OCI-LY1 (cell line): ENCODE results near the gene IDUA.

Source experiments
- H2AFZ ChIP-seq: fragments of 200-600 bp; sonication (generic), shearing (Covaris generic); 2 replicates; pipeline ENCODE4 v1.6.0; 2014; ENCODE audit warnings: antibody characterized with exemption, mild to moderate bottlenecking, low read length
- H3F3A ChIP-seq: fragments of 200-600 bp; sonication (generic), shearing (Covaris generic); 2 replicates; pipeline ENCODE4 v1.6.0; 2014; ENCODE audit warnings: mild to moderate bottlenecking, antibody characterized with exemption, low read length, moderate library complexity; ENCODE audit not compliant: insufficient read depth
- H3K27ac ChIP-seq: fragments of 200-600 bp; sonication (generic); 2 replicates; pipeline ENCODE4 v1.5.1; 2014; ENCODE audit warnings: low read length, mixed run types, mild to moderate bottlenecking, low read depth; ENCODE audit not compliant: poor library complexity, severe bottlenecking
- H3K27me3 ChIP-seq: fragments of 200-600 bp; sonication (generic); 2 replicates; pipeline ENCODE4 v1.6.0; 2014; ENCODE audit warnings: antibody characterized with exemption, mild to moderate bottlenecking, low read length, moderate library complexity; ENCODE audit not compliant: insufficient read depth
- H3K36me3 ChIP-seq: fragments of 200-600 bp; sonication (generic); 2 replicates; pipeline ENCODE4 v1.6.1; 2014; ENCODE audit warnings: mild to moderate bottlenecking, antibody characterized with exemption, low read length, moderate library complexity, mixed read lengths; ENCODE audit not compliant: insufficient read depth
- H3K4me1 ChIP-seq: fragments of 200-600 bp; sonication (generic); 2 replicates; pipeline ENCODE4 v1.5.1; 2014; ENCODE audit warnings: mild to moderate bottlenecking, low read length, moderate library complexity; ENCODE audit not compliant: insufficient read depth, severe bottlenecking
- H3K4me2 ChIP-seq: fragments of 200-600 bp; sonication (generic), shearing (Covaris generic); 2 replicates; pipeline ENCODE4 v1.6.1; 2014; ENCODE audit warnings: low read length
- H3K4me3 ChIP-seq: fragments of 200-600 bp; sonication (generic); 2 replicates; pipeline ENCODE4 v1.5.1; 2014; ENCODE audit warnings: low read length, low read depth, mild to moderate bottlenecking, mixed read lengths; ENCODE audit not compliant: poor library complexity, severe bottlenecking
- H3K79me2 ChIP-seq: fragments of 200-600 bp; shearing (Covaris generic); 2 replicates; pipeline ENCODE4 v1.6.1; 2016; ENCODE audit warnings: mixed run types, low read length, mixed read lengths; ENCODE audit not compliant: insufficient read depth
- H3K9ac ChIP-seq: fragments of 200-600 bp; sonication (generic), shearing (Covaris generic); 2 replicates; pipeline ENCODE4 v1.6.1; 2014; ENCODE audit warnings: mild to moderate bottlenecking, low read length, mixed read lengths
- H3K9me2 ChIP-seq: fragments of 200-600 bp; sonication (generic), shearing (Covaris generic); 2 replicates; pipeline ENCODE4 v1.6.1; 2014; ENCODE audit warnings: low read depth, mild to moderate bottlenecking, low read length, mixed read lengths
- H3K9me3 ChIP-seq: fragments of 200-600 bp; shearing (Covaris generic); 2 replicates; pipeline ENCODE4 v1.6.1; 2014; ENCODE audit warnings: low read length, mixed read lengths
- H4K20me1 ChIP-seq: fragments of 200-600 bp; sonication (generic), shearing (Covaris generic); 2 replicates; pipeline ENCODE4 v1.6.0; 2016; ENCODE audit warnings: mild to moderate bottlenecking, low read length; ENCODE audit not compliant: insufficient read depth
- EZH2 ChIP-seq: fragments of 200-600 bp; sonication (generic), shearing (Covaris generic); IDR thresholded peaks from 2 replicates; pipeline ENCODE4 v1.8.0; 2017; ENCODE audit warnings: borderline replicate concordance, mixed run types, mild to moderate bottlenecking, antibody characterized with exemption, low read length, moderate library complexity, mixed read lengths
- TF ChIP-seq, protein P1 (sequence below): fragments of 200-600 bp; sonication (generic), shearing (Covaris generic); IDR thresholded peaks from 2 replicates; pipeline ENCODE4 v1.5.1; 2017; ENCODE audit warnings: mild to moderate bottlenecking, antibody characterized with exemption, low read length, moderate library complexity, mixed read lengths

IDUA gene

DNA sequence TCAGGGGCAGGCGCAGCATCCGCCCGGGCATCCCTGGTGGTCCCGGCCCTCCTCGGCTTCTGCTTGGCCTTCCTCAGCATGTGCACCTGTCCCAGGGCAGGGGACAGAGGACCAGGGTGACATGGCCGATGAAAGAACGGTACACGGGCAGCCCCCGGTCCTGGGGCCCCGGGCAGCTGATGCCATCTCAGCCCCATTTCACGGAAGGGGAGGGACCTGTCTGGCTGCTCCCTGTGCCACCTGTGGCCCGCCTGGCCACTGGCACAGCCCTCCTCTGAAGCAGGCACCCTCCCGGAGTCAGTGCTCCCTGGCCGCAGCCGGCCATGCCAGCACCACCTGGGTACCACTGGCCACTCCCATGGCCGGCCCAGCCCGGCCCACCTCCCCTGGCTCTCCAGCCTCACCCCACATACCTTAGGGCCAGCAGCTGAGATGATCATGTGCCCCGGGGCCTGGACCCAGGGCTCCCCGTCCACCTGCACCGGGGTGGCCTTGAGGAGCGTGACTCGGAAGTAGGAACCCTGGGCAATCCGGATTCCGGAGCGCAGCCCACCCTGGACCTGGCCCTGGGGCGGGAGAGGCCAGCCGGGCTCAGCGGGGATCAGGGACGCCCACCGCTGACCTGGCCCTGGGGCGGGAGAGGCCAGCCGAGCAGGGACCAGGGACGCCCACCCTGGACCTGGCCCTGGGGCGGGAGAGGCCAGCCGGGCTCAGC lies 26.1 kb upstream of the IDUA start:
- Histone ChIP-seq H3K9me3 (no peaks in the 10 kb centered on the region), H3K9ac (no peak overlapping the region), H3K27me3 (no peaks in the 10 kb centered on the region), H2AFZ (no peak overlapping the region), H3K79me2 (no peaks in the 10 kb centered on the region), H3K27ac (no peak overlapping the region), H4K20me1 (no peaks in the 10 kb centered on the region), H3K4me1 (peaks cover 3% of the 10 kb centered on the region), H3K9me2 (no peaks in the 10 kb centered on the region), H3F3A (no peaks in the 10 kb centered on the region), H3K4me3 (no peak overlapping the region), H3K4me2 (no peak overlapping the region), H3K36me3 (no peaks in the 10 kb centered on the region)
- no peak for TF ChIP-seq EZH2
- TF ChIP-seq, protein P1, sequence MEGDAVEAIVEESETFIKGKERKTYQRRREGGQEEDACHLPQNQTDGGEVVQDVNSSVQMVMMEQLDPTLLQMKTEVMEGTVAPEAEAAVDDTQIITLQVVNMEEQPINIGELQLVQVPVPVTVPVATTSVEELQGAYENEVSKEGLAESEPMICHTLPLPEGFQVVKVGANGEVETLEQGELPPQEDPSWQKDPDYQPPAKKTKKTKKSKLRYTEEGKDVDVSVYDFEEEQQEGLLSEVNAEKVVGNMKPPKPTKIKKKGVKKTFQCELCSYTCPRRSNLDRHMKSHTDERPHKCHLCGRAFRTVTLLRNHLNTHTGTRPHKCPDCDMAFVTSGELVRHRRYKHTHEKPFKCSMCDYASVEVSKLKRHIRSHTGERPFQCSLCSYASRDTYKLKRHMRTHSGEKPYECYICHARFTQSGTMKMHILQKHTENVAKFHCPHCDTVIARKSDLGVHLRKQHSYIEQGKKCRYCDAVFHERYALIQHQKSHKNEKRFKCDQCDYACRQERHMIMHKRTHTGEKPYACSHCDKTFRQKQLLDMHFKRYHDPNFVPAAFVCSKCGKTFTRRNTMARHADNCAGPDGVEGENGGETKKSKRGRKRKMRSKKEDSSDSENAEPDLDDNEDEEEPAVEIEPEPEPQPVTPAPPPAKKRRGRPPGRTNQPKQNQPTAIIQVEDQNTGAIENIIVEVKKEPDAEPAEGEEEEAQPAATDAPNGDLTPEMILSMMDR = no peak

DNA sequence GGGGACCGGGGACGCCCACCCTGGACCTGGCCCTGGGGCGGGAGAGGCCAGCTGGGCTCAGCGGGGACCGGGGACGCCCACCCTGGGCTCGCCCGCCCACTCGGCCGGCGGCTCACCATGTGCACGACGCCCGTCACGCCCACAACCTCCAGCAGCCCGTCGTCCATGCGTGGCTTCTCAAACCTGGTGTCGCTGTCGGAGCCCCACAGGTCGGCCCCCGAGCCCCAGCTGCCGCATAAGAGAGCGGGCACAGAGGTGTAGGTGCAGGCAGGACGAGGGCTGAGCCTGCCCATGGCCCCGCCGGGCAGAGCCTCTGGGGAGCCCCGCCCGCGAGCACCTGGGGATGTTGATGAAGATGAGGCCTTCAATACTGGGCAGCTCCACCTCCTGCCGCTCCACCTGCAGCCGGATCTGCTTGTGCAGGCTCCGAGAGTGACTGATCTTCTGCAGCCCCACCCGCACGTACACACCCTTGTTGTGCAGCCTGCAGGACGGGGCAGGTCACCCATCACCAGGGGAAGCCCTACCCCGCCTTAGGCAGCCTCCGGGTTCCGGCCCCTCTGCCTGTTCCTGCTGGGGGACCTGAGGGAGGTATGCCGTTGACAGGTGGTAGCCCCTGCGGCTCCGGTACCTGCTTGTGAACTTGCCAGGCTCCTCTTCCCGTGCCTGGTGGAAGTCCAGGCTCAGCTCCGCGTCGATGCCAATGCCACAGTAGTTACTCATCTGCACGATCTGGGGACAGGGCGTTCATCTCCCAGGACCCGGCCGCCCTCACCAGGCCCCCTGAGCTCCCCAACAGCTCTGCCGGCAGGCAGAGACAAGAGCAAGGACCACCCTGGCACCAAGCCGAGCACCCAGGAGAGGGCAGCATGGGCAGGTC lies 25.3 kb upstream of the IDUA start:
- H3K9me2 ChIP-seq = no peaks in the 10 kb centered on the region
- H3K36me3 ChIP-seq = no peaks in the 10 kb centered on the region
- peaks cover 3% of the 10 kb centered on the region for H3K4me1 ChIP-seq
- H3K27ac ChIP-seq = no peak overlapping the region
- H4K20me1 ChIP-seq = no peaks in the 10 kb centered on the region
- H3K9ac ChIP-seq = no peak overlapping the region
- H3K9me3 ChIP-seq = no peaks in the 10 kb centered on the region
- no peaks in the 10 kb centered on the region for H3K79me2 ChIP-seq
- H3K4me2 ChIP-seq = no peak overlapping the region
- no peak overlapping the region for H2AFZ ChIP-seq
- no peaks in the 10 kb centered on the region for H3F3A ChIP-seq
- H3K27me3 ChIP-seq = no peaks in the 10 kb centered on the region
- H3K4me3 ChIP-seq = no peak overlapping the region
- no peak for TF ChIP-seq EZH2
- TF ChIP-seq, protein P1 = no peak

DNA sequence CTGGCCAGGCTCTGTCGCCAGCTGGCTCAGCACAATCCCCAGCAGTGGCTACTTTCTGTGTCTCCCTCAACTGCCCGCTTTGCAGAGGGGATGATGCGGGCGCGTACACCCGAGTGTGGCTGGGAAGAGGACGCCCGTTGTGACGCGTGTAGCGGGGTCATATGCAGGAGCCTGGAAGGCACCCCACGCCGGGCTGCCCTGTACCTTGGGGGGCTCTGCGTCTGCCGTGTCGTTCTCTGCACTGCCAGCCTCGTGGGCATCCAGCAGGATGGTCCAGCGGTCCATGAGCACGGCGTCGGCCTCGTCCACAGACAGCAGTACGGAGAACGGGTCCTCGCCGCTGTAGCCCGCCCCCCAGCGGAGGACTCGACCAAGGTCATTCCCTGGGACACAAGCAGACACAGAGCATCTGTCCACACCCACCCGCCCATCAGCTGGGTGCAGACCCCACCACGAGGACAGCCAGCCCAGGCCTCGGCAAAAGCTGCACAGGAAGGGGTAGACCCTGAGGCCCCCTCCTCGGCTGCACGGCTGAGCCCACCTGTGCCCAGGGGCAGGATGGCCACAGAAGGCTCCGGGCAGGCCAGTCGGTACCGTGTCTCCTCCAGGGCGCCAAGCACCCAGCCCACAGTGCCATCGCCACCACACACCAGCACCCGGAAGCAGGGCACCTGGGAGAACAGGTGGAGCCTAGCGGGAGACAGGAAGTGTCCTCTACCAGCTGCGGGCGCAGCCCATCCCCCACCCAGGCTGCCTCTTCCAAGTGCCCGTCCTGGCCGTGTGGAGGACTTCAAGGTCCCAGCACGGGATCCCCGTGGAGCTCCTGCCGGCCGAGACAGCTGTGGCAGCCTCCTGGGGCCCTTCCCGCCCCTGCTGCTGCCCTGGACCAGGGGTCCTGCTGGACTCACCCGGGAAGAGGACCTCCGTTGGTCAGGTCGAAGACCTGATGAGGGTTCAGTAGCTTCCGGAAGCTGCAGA lies 24.3 kb upstream of the IDUA start:
- no peaks in the 10 kb centered on the region for H3K9me2 ChIP-seq
- no peak overlapping the region for H3K4me2 ChIP-seq
- H3K4me1 ChIP-seq = peaks cover 3% of the 10 kb centered on the region
- no peaks in the 10 kb centered on the region for H3K79me2 ChIP-seq
- H3K4me3 ChIP-seq = no peak overlapping the region
- no peaks in the 10 kb centered on the region for H3K27me3 ChIP-seq
- H3F3A ChIP-seq = no peaks in the 10 kb centered on the region
- TF ChIP-seq, protein P1 = no peak
- no peak for TF ChIP-seq EZH2
- H4K20me1 ChIP-seq = no peaks in the 10 kb centered on the region
- no peak overlapping the region for H2AFZ ChIP-seq
- no peaks in the 10 kb centered on the region for H3K9me3 ChIP-seq
- no peak overlapping the region for H3K27ac ChIP-seq
- H3K9ac ChIP-seq = no peak overlapping the region
- H3K36me3 ChIP-seq = no peaks in the 10 kb centered on the region
